Measurements from ENCODE around the gene DHRS4.
"Not testable (repeated sequence)": the region's sequence is repeated elsewhere in the genome, so short reads cannot be mapped to it uniquely, and the experiment has no call there.

DHRS4 gene

DNA sequence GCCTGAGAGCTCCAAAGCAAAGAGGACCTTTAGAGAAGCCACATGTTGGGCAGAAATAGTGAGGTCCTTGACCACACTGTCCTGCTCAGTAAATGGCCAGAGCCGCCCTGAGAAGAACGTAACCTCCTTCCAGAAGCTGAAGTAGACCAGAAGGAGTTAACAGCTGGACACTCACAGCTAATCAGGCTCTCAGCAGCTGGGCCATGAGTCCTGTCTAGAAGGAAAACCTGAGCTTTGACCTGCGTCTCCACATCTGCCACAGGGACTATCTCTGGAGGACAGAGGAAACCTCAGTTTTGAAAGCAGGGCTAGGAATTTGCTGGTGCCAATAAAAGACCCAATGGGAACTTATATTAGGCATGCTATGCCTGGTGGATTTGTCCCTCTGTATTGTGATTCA lies 12.3 kb upstream of the DHRS4 start:
- no peak overlapping the region for H3K4me3 ChIP-seq (ENCODE audit: insufficient read length, low read depth)
- no peaks in the 10 kb centered on the region for H3K36me3 ChIP-seq (ENCODE audit: insufficient read depth, insufficient read length, low read length)
- no peaks in the 10 kb centered on the region for H3K27me3 ChIP-seq (ENCODE audit: insufficient read depth, insufficient read length)
- no peaks in the 10 kb centered on the region for H3K9me3 ChIP-seq (ENCODE audit: insufficient read depth, low read length)
- H3K4me1 ChIP-seq (ENCODE audit: insufficient read depth, insufficient read length): no peaks in the 10 kb centered on the region
- TF ChIP-seq SUZ12 (IDR thresholded peaks at IDR 0.05; ENCODE audit: extremely low read depth, insufficient read depth, insufficient read length): no peak
- no peak overlapping the region for H3K9ac ChIP-seq (ENCODE audit: insufficient read length, low read depth)
- DNase-seq (ENCODE audit: low read depth, low spot score): no peak

DNA sequence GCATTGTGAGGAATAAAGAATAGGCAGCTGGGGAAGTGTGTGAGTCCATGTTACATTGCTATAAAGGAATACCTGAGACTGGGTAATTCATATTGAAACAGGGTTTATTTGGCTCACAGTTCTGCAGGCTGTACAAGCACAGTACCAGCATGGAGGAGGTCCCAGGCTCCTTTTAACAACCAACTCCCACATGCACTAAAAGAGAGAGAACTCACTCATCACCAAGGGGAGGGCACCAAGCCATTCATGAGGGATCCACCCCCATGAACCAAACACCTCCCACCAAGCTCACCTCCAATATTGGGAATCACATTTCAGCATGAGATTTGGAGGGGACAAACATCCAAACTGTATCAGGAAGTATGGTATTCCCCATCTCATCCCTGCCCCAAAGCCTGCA lies 11.9 kb upstream of the DHRS4 start:
- H3K9me3 ChIP-seq (ENCODE audit: insufficient read depth, low read length): no peaks in the 10 kb centered on the region
- H3K4me1 ChIP-seq (ENCODE audit: insufficient read depth, insufficient read length): no peaks in the 10 kb centered on the region
- H3K27me3 ChIP-seq (ENCODE audit: insufficient read depth, insufficient read length): no peaks in the 10 kb centered on the region
- no peak overlapping the region for H3K4me3 ChIP-seq (ENCODE audit: insufficient read length, low read depth)
- TF ChIP-seq YY1 (IDR thresholded peaks at IDR 0.05; ENCODE audit: insufficient read depth, insufficient read length) (no peak), ZNF274 (IDR thresholded peaks at IDR 0.05; ENCODE audit: low read depth, low read length) (no peak), SUZ12 (IDR thresholded peaks at IDR 0.05; ENCODE audit: extremely low read depth, insufficient read depth, insufficient read length) (no peak)
- H3K9ac ChIP-seq (ENCODE audit: insufficient read length, low read depth): no peak overlapping the region
- H3K36me3 ChIP-seq (ENCODE audit: insufficient read depth, insufficient read length, low read length): no peaks in the 10 kb centered on the region
- DNase-seq (ENCODE audit: low read depth, low spot score): no peak

DNA sequence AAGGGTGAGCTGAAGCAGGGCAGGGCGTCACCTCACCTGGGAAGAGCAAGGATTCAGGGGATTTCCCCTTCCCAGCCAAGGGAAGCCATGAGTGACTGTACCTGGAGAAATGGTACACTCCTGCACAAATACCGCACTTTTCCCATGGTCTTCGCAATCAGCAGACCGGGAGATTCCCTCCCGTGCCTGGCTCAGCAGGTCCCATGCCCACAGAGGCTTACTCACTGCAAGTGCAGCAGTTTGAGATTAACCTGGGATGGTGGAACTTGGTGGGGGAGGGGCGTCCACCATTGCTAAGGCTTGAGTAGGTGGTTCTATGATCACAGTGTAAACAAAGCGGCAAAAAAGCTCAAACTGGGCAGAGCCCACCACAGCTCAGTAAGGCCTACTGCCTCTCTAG lies 11.0 kb upstream of the DHRS4 start:
- no peak for DNase-seq (ENCODE audit: low read depth, low spot score)
- no peaks in the 10 kb centered on the region for H3K27me3 ChIP-seq (ENCODE audit: insufficient read depth, insufficient read length)
- no peaks in the 10 kb centered on the region for H3K9me3 ChIP-seq (ENCODE audit: insufficient read depth, low read length)
- no peaks in the 10 kb centered on the region for H3K4me1 ChIP-seq (ENCODE audit: insufficient read depth, insufficient read length)
- no peak for TF ChIP-seq SUZ12 (IDR thresholded peaks at IDR 0.05; ENCODE audit: extremely low read depth, insufficient read depth, insufficient read length)
- no peak for TF ChIP-seq YY1 (IDR thresholded peaks at IDR 0.05; ENCODE audit: insufficient read depth, insufficient read length)
- H3K36me3 ChIP-seq (ENCODE audit: insufficient read depth, insufficient read length, low read length): no peaks in the 10 kb centered on the region
- no peak overlapping the region for H3K9ac ChIP-seq (ENCODE audit: insufficient read length, low read depth)
- no peak overlapping the region for H3K4me3 ChIP-seq (ENCODE audit: insufficient read length, low read depth)

DNA sequence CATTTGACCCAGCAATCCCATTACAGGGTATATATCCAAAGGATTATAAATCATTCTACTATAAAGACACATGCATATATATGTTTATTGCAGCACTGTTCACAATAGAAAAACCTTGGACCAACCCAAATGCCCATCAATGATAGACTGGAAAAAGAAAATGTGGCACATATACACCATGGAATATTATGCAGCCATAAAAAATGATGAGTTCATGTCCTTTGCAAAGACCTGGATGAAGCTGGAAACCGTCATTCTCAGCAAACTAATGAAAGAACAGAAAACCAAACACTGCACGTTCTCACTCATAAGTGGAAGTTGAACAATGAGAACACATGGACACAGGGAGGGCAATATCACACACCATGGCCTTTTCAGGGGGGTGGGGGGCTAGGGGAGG lies 4.5 kb upstream of the DHRS4 start:
- not testable (repeated sequence) for DNase-seq (ENCODE audit: low read depth, low spot score); H3K27me3 ChIP-seq (ENCODE audit: insufficient read depth, insufficient read length); H3K4me3 ChIP-seq (ENCODE audit: insufficient read length, low read depth); H3K36me3 ChIP-seq (ENCODE audit: insufficient read depth, insufficient read length, low read length); H3K4me1 ChIP-seq (ENCODE audit: insufficient read depth, insufficient read length); H3K9ac ChIP-seq (ENCODE audit: insufficient read length, low read depth)
- 0 out of 2 replicates have a peak, but pooled peaks cover 12% of the 10 kb centered on the region for H3K9me3 ChIP-seq (ENCODE audit: insufficient read depth, low read length)

DNA sequence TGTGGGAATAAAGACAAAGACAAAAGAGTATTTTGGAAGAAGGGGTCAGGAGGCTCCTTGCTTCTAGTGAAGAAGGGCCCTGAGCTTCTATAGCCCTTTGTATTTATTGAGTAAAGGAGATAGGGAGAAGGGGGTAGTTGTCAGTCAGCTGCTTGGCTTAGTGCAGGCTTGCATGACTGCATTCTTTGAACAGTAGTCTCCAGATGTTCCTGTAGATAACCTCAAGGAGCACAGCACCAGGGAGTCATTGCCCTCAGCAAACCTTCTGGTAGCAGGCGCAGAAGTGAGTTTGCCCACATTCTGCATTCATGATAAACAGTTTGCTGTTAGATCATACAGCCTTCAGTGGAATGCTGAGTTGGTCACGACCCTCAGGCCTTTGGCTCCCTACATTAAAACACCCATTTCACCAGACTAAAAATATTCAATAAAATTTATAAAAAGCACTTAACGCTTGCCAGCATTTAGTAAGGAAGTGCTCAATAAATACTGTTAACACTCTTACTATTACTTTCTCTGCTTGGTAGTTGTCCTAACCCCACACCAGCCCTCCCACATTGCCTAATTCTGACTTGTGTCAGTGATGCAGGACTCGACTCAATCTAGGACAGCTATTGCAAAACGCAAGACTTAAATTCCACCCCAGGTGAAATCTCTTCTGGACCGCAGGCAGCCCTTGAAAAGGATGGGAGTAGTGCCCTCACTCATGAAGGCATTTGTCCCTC lies 3.0 kb upstream of the DHRS4 start:
- Histone ChIP-seq H3K36me3 (ENCODE audit: insufficient read depth, insufficient read length, low read length) (peaks cover under 1% of the 10 kb centered on the region), H3K9ac (ENCODE audit: insufficient read length, low read depth) (no peak overlapping the region), H3K4me1 (ENCODE audit: insufficient read depth, insufficient read length) (peaks cover 3% of the 10 kb centered on the region), H3K9me3 (ENCODE audit: insufficient read depth, low read length) (0 out of 2 replicates have a peak, but pooled peaks cover 12% of the 10 kb centered on the region), H3K27me3 (ENCODE audit: insufficient read depth, insufficient read length) (no peaks in the 10 kb centered on the region), H3K4me3 (ENCODE audit: insufficient read length, low read depth) (no peak overlapping the region)
- TF ChIP-seq SUZ12 (IDR thresholded peaks at IDR 0.05; ENCODE audit: extremely low read depth, insufficient read depth, insufficient read length) (no peak), YY1 (IDR thresholded peaks at IDR 0.05; ENCODE audit: insufficient read depth, insufficient read length) (no peak), ZNF274 (IDR thresholded peaks at IDR 0.05; ENCODE audit: low read depth, low read length) (no peak)
- no peak for DNase-seq (ENCODE audit: low read depth, low spot score)

DNA sequence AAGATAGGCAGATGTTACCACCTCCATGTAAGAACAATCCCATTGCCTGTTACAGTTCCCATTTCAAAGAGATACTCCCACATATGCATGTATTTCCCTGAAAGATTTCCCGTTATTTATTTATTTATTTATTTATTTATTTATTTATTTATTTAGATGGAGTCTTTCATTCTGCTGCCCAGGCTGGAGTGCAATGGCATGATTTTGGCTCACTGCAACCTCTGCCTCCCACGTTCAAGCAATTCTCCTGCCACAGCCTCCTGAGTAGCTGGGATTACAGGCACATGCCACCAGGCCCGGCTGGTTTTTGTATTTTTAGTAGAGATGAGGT lies 2.5 kb upstream of the DHRS4 start:
- H3K27me3 ChIP-seq (ENCODE audit: insufficient read depth, insufficient read length); H3K4me1 ChIP-seq (ENCODE audit: insufficient read depth, insufficient read length); DNase-seq (ENCODE audit: low read depth, low spot score); H3K9ac ChIP-seq (ENCODE audit: insufficient read length, low read depth); H3K36me3 ChIP-seq (ENCODE audit: insufficient read depth, insufficient read length, low read length); H3K4me3 ChIP-seq (ENCODE audit: insufficient read length, low read depth): not testable (repeated sequence)
- 0 out of 2 replicates have a peak, but pooled peaks cover 12% of the 10 kb centered on the region for H3K9me3 ChIP-seq (ENCODE audit: insufficient read depth, low read length)

DNA sequence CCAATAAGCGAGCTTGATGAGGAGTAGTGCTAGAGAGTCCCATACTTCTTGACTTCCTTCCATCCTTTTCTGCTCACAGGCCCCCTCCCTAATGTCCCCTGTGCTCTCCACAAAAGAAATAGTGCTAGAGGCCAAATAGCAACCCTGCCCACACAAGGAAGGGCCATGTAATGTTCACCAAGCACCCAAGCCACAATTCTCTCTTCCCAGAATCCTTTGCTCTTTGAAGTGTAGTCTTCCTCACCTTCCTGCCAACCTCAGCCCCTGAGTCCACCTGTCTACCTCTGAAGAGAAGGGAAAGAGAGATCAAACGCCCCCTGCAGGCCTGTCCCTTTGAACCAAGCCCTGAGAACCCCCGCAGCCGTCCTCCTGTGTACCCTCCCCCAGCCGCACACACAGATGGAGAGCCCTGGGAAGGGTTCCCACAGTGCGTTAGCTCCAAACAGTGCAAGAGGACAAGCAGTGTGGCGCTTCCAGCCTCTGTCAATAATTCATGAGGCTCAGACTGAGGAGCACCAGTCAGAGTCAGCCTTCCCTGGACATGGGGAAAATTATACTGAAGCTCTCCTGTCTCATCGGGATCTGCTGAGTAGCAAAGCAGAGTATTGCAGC lies 1.9 kb upstream of the DHRS4 start:
- no peak overlapping the region for H3K9ac ChIP-seq (ENCODE audit: insufficient read length, low read depth)

DNA sequence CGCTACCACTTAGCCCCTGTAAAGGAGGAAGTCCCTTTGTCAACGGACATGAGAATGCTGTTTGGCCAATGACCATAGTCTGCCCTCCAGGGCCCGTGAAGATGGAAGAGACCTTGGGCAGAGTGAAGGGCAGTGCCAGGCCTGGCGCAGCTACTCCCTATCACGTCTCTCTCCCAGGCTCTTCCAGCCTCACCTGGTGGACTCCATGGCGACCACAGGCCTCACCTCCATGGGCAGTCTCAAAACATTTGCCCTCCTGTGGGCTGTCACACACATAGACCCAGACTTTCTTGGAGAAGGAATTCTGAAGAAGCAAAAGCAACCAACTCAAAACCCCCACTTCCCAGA lies 480 bp upstream of the DHRS4 start:
- not testable (repeated sequence) for H3K4me1 ChIP-seq (ENCODE audit: insufficient read depth, insufficient read length); H3K27me3 ChIP-seq (ENCODE audit: insufficient read depth, insufficient read length); DNase-seq (ENCODE audit: low read depth, low spot score); H3K36me3 ChIP-seq (ENCODE audit: insufficient read depth, insufficient read length, low read length)
- Histone ChIP-seq H3K9ac (ENCODE audit: insufficient read length, low read depth) (peak overlapping the region; percentile 92), H3K9me3 (ENCODE audit: insufficient read depth, low read length) (0 out of 2 replicates have a peak, but pooled peaks cover 12% of the 10 kb centered on the region), H3K4me3 (ENCODE audit: insufficient read length, low read depth) (peak overlapping the region; percentile 88)

More for the DNA sequence above, 1.9 kb upstream of the DHRS4 start:
- 0 out of 2 replicates have a peak, but pooled peaks cover 12% of the 10 kb centered on the region for H3K9me3 ChIP-seq (ENCODE audit: insufficient read depth, low read length)
- no peak for TF ChIP-seq YY1 (IDR thresholded peaks at IDR 0.05; ENCODE audit: insufficient read depth, insufficient read length)
- TF ChIP-seq ZNF274 (IDR thresholded peaks at IDR 0.05; ENCODE audit: low read depth, low read length): no peak
- no peak for TF ChIP-seq SUZ12 (IDR thresholded peaks at IDR 0.05; ENCODE audit: extremely low read depth, insufficient read depth, insufficient read length)
- no peak for DNase-seq (ENCODE audit: low read depth, low spot score)
- peaks cover 3% of the 10 kb centered on the region for H3K36me3 ChIP-seq (ENCODE audit: insufficient read depth, insufficient read length, low read length)
- no peaks in the 10 kb centered on the region for H3K27me3 ChIP-seq (ENCODE audit: insufficient read depth, insufficient read length)
- no peak overlapping the region for H3K4me3 ChIP-seq (ENCODE audit: insufficient read length, low read depth)
- peaks cover 3% of the 10 kb centered on the region for H3K4me1 ChIP-seq (ENCODE audit: insufficient read depth, insufficient read length)

DNA sequence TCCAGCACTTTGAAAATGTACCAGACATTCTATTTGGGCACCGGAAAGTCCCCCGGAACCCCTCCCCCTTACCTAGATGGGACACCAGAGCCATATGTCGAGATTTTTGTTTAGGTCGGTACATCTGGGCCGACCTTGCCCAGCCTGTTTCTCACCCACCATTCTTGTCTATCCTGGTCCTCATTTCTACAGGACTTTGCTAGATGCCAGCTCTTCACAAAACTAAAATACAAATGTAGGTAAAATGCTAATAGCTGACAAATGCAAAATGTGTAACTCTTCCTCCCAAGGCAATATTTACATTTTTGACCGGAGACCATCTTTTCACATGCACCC lies 677 bp downstream of the DHRS4 start:
- H3K4me1 ChIP-seq (ENCODE audit: insufficient read depth, insufficient read length); H3K27me3 ChIP-seq (ENCODE audit: insufficient read depth, insufficient read length); DNase-seq (ENCODE audit: low read depth, low spot score); H3K36me3 ChIP-seq (ENCODE audit: insufficient read depth, insufficient read length, low read length): not testable (repeated sequence)
- Histone ChIP-seq H3K9me3 (ENCODE audit: insufficient read depth, low read length) (0 out of 2 replicates have a peak, but pooled peaks cover 12% of the 10 kb centered on the region), H3K9ac (ENCODE audit: insufficient read length, low read depth) (peak overlapping the region; percentile 92), H3K4me3 (ENCODE audit: insufficient read length, low read depth) (peak overlapping the region; percentile 88)

DNA sequence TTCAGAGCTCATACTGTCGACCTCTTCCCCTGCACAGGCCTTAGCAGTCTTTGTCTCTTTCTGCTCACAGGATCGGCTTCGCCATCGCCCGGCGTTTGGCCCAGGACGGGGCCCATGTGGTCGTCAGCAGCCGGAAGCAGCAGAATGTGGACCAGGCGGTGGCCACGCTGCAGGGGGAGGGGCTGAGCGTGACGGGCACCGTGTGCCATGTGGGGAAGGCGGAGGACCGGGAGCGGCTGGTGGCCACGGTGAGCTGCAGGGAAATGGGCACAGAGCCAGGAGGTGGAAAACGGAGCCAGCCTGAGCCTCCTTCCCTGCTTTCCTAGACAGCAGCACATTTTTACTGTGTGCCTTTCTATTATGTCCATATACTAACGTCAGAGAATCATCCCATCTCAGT lies 1.4 kb downstream of the DHRS4 start:
- H3K9me3 ChIP-seq (ENCODE audit: insufficient read depth, low read length); H3K4me3 ChIP-seq (ENCODE audit: insufficient read length, low read depth); H3K9ac ChIP-seq (ENCODE audit: insufficient read length, low read depth); H3K27me3 ChIP-seq (ENCODE audit: insufficient read depth, insufficient read length); DNase-seq (ENCODE audit: low read depth, low spot score); H3K4me1 ChIP-seq (ENCODE audit: insufficient read depth, insufficient read length); H3K36me3 ChIP-seq (ENCODE audit: insufficient read depth, insufficient read length, low read length): not testable (repeated sequence)

DNA sequence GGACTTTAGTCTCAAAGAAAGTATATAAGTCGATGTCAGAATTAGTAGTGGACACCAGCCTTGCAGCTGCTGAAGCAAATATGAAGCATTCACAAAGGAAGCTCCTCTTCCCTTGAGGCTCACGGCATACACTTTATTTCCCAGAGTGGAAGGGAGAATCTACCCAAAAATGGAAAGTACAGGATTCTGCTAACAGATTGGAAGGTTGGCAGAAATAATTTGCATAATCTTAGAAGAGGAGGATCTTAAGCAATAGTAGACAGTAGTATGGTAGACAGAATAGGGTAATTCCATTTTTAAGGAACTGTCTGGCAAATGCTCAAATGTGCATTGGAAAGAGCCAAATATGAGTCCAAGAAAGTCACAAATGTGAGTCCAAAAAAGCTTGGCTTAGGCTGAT lies 2.2 kb downstream of the DHRS4 start:
- H3K4me1 ChIP-seq (ENCODE audit: insufficient read depth, insufficient read length); H3K36me3 ChIP-seq (ENCODE audit: insufficient read depth, insufficient read length, low read length); H3K9me3 ChIP-seq (ENCODE audit: insufficient read depth, low read length); H3K4me3 ChIP-seq (ENCODE audit: insufficient read length, low read depth); H3K9ac ChIP-seq (ENCODE audit: insufficient read length, low read depth); H3K27me3 ChIP-seq (ENCODE audit: insufficient read depth, insufficient read length); DNase-seq (ENCODE audit: low read depth, low spot score): not testable (repeated sequence)

Data from NT2/D1 (cell line).